NCI-H1105 (cell line): Measurements from ENCODE around the gene PTGES2.
"Not testable (repeated sequence)": the region's sequence is repeated elsewhere in the genome, so short reads cannot be mapped to it uniquely, and the experiment has no call there.

Experiments
- DNase-seq: peaks from one replicate; lab custom pipeline; 2025; lab: John Stamatoyannopoulos, UW

The PTGES2 gene

GRCh38 chr9:128136816-128137793 lies 9.6 kb upstream of the PTGES2 start:
- no peak for DNase-seq

DNA sequence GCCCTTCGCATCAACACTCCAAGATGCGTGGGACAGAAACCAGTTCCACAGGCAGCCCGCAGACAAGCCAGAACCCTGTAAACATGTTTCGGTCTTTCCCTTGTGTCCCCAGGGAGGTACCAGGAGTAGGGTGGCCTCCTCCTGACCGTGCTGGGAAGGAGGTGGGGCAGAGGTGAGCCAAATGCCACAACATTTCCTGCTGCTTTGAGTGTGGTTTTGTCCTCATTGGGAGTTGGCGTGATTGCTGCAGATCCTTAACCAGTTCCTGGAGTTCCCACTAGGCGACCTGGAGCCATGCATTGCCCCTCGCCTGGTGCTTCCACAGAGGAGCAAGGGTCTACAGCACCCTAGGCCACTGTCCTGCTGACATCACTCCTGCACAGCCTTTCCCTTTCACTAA lies 8.0 kb upstream of the PTGES2 start:
- not testable (repeated sequence) for DNase-seq

DNA sequence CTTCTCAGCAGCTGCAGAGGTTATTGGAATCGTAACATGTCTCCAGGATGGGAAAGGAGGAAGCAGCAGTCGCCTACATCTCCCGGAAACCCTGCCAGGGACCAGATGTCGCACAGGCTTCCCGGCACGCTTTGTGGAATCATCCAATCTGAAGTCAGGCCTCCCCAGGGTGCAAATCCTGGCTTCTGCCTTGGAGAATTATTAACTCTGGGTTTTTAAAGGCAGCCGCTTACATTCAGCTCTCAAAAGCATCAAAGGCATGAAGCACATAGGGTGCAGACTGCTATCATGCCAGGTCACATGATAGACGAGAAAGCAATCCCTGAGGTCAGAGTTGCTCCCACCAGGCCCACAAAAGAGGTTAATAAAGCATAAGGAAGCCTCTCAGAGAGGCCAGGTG lies 4.6 kb upstream of the PTGES2 start:
- DNase-seq, result not testable (repeated sequence)

DNA sequence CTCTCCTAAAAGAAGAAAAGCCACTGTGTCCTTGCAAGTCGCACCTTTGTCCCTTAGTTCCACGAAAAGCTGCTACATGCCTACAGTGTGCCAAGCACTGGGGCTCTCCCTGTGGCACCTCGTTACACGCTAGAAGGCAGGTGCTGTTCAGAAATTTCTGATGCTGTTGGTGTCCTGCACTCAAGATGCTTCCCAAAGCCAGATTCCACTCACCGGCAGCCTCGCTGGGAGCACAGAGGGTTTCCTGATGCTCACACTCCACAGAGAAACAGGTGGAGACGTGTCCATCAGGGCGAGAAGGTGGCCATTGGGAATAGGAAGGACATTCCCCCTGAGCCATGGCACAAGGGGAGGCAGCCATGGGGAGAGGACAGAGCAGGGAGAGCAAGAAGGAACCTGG lies 3.8 kb upstream of the PTGES2 start:
- DNase-seq, result not testable (repeated sequence)

DNA sequence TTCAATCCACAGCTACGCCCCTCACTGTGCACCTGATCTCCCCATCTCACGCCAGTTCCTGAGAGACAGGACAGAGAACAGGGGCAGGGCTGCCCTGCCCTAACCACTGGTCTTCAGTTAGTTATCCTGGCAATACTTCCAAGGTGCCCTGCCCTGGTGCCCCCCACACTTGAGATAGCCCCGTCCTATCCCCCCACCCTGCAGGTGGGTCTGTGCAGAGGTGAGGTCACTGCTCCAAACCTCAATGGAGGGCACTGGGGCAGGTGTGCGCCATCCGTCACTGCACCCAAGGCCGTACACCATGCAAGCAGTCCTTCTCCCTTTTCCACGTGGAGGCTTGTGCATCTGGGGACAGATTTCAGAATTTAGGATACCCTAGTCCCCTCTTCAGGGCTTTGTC lies 3.1 kb upstream of the PTGES2 start:
- DNase-seq, result not testable (repeated sequence)

GRCh38 chr9:128129976-128130590 lies 2.6 kb upstream of the PTGES2 start:
- DNase-seq, result not testable (repeated sequence)

DNA sequence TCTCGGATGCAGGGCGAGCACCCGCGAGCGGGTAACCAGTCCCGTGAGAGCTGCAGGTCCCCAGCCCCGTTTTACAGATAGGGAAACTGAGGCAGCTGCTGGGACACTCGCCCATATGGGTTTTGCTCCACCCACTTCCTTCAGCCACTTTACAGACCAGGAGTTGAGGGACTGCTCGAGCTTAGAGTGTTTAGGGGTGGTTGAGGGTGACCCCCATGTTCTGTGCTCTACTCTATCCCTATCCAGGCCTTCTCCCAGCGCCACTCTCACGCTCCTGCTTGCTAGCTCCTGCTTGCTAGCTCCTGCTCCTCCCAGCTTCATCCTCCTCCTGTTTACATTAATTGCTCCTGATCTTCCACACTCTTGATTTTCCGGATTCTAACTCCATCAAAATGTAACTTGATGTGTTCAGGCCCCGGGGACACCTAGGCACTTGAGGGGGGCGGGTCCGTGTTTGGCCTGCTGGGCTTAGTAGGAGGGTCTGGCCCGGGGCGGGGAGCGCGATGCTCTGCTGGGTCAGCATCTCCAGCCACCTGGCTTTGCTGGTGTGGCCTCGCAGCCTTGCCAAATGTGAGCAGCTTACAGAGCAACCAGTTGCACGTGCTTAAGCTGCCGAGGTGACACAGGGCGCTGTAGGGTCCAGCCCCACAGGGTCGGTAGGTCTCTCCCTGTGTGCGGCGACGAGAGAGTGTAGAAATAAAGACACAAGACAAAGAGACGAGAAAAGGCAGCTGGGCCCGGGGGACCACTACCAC lies 1.5 kb upstream of the PTGES2 start:
- no peak for DNase-seq

GRCh38 chr9:128127990-128128835 lies 684 bp upstream of the PTGES2 start:
- DNase-seq, result peak; percentile 81

- DNase-seq, result no peak
Measured at GRCh38 chr9:128125580-128126354, 1.8 kb downstream of the PTGES2 start.

DNA sequence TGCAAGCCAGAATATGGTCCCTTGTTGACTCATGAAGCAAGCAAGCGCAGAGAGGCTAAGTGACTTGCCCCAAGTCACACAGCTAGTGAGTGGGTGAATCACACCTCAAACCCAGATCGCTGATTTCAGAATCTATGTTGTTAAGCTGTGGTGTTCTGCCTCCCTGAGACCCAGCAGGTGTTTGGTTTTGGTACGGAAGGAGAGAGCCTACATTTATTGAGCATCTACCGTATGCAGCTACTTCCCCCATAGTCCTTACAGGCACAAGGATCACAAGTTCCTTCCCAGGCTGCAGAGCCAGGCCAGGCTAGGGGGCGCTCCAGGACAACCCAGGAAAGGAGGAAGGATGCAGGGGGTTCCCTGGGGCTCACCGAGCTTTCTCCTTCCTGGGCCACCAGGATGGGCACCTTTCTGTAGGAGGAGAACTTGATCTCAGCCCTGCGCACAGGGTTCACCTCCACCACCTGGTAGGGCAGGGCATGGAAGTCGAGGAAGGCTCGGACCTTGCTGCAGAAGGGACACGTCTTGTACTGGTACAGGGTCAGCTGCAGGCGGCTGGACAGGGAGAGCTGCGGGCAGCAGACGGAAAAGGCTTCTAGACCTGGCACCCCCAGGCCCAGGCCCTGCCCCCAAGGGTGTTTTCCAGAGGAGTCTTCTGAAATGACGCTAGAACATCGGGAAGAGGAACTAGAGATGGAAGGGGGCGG lies 2.5 kb downstream of the PTGES2 start:
- DNase-seq, result no peak

GRCh38 chr9:128124451-128124850 lies 3.1 kb downstream of the PTGES2 start:
- DNase-seq, result no peak

DNA sequence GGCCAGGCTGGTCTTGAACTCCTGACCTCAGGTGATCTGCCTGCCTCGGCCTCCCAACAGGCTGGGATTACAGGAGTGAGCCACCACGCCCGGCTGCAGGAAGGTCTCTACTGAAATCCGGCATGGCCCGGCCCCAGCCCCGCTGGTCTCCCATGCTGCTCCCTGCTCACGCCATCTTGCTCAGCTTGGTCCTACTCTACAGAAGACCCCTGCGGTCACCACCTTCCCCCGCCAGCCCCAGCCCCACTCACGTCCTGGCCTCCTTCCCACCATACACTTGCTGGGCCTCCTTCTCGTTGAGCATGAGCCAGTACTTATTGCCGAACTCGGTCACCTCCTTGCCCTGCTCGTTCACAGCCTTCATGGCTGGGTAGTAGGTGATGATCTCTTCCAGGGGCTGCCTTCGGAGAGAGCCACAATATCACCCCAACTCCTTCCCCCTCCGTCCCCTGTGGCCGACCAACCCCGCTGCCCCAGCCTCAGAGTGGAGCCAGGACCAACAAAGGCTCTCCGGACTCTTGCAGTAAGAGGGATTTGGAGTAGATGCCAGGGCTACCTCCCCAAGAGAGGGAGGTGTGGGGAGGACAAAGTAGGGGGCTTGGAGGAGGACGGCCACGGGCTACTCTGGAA lies 4.0 kb downstream of the PTGES2 start:
- DNase-seq, result no peak

GRCh38 chr9:128122809-128123175 lies 4.7 kb downstream of the PTGES2 start:
- no peak for DNase-seq

DNA sequence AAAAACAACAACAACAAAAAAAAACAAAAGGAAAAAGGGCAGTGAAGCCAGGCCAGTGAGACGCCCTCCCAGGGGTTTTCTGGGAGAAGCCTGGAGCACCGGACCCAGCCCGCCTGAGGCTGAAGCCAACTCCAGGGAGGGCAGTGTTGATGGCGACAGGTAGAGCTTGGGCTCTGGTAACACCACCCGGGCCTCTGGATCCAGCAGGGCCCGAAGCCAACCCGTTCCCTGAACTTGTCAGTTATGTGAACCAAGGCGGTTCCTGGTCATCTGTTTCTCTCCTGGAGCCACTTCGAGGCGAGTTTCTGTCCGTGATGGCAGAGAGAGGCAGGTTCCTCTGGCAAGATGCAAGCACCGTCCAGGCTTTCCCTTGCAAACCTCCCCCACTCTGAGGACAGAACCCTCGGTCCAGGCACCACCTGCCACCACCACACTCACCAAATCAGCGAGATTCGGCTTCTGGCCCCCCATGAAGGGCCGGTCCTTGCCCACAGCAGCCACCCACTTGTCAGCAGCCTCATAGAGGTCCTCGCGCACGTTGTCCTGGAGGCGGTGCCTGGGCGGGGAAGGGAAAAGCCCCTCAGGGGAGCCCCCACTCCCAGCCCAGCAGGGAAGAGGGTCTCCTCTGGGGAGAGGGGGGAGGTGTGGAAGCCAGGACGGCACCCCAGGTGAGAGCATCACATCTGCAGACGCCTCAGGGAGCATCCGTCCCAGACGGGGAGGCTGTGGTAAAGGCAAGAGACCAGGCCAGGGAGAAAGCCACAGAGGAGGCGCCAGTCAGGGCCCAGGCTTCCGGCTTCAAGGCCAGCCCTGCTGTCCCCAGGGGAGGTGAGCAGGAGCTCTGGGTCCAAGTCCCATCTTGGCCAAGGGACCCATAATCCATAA lies 5.4 kb downstream of the PTGES2 start:
- no peak for DNase-seq

GRCh38 chr9:128121466-128121810 lies 6.1 kb downstream of the PTGES2 start:
- DNase-seq, result no peak

DNA sequence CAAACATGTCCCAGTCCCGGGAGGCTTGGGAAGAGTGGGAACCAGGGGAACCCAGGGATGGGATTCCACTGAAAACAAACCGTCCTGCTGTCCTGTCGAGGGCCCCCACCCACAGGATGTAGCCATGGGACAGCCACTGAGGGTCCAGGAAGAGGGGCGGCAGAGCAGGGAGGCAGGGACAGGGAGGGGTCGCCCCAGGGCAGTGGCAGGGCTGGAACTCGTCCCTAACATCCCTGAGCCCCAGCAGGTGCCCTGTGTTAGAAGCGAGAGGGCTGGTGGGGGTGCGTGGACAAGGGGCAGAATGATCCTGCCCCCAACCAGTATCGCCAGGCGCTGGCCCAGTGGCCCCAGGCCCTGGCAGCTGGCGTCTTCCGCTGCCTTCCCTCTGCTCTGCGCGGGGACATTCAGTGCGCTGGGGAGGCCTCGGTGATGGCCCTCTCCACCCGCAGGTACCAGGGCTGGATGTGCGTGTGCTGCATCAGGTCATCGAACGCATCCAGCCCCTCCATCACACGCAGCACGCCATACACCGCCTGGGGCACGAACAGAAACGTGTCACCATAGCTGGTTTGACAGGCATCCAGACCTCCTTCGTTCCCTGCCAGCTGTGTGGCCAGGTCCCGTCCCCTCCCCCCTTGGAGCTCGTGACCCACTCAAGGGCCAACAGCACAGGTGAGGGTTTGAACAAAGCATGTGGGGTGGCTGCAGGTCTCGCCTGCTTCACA lies 6.6 kb downstream of the PTGES2 start:
- no peak for DNase-seq

GRCh38 chr9:128120061-128120740 lies 7.3 kb downstream of the PTGES2 start:
- DNase-seq, result no peak
